NOMO-1 (cell line): Measurements from ENCODE around the gene CDCP1.
"Not testable (repeated sequence)": the region's sequence is repeated elsewhere in the genome, so short reads cannot be mapped to it uniquely, and the experiment has no call there.

Source experiments
- DNase-seq, 2 experiments: peaks; one replicate each; lab custom pipeline; 2025; ENCODE audit not compliant: unreplicated experiment in 2 of 2; lab: John Stamatoyannopoulos, UW

Gene CDCP1

DNA sequence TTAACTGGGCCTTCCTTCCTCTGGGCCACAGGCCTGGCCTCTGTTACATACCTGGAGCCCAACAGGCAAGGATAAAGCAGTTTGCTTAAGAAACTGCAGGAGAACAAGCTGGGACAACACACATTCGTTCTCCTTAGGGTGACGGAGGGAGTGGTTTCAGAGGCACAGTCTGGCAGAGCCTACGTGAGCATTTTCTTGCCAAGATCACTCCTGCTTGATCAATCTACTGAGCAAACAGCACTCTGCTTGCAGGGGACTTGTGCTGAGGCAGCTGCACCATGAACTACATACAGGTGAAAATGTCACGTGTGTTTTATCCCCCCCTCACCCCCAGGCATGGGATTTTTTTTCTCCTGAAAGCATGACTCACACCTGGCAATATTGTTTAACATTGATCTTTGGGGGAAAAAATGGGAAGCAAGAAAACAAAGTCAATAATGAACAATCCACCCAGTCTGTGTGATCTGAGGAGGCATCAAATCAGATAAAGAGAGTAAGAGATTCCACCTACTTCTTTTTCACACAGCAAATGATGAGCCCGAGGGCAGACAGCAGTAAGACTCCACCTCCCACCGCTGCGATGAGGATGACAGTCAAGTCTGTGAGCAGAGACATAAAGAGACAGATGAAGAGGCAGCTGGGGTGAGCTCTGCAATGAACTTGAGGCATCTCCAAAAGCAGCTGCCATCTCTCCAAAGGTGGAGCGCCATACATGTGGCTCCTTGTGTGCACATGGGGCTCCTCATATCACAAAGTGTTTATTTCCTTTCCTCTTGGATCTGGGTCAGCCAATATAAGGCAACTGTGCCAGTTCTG, 57.4 kb downstream of the CDCP1 start:
- DNase-seq, result no peak

DNA sequence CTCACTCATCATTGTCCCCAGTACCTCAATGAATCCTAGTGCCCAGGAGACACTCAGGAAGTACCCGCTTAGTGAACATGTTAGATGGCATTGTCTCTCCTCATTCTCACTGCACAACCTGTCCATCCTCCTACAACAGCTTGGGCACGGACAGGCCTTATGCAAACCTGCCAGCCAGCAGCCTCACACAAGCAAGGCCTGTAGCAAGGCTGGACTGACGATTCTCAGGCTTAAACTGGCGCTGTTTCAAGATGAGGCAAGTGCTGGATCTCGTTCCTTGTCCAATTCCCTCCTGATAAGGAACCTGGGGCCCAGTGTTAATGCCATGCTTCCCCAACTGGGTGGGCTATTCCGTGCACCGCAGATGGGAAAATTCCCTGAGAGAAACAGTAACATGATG, 59.0 kb downstream of the CDCP1 start:
- no peak for DNase-seq

DNA sequence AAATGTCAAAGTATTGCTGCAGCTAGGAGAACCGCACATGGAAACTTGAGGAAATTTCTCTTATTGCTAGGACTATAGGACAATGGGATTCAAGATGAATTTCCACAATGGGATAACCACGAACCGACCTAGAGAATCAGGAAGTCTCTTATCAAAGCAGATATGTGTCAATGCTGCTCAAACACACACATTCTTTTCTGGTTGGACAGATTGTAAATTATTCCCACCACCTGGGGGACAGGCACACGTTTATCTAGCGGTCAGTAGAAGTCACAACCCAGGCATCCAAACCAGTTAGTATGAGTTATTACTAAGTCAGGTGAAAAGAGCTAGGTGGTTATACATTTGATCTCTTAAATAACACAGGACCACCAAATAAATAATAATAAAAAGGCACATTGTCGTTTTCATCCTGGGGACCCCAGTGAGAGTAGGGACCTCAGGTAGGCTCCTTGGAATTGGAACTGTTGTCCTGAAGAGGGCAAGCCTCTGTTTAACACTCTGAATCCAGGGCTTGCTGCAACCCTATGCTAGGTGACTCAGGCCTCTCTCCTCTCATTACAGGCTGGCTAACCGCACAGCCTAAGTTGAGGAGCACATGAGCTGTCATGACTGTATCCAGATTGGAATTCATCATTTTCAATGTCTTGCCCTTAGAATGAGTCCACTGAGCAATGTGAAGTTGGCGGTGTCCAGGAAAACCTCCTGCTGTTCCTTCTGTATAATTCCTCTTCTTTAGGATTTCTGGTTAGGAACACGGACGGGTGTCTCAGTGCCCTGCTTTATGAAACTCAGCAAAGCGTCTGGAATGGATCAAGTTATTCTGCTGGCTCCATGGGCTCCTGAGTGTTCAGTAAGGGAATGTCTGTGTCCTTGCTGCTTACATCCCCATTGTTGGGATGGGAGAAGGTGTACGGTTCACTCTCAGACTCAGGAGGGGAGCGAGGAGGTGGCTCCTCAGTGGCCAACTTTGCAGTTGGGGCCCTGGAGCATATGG, 61.1 kb downstream of the CDCP1 start:
- DNase-seq, result no peak

DNA sequence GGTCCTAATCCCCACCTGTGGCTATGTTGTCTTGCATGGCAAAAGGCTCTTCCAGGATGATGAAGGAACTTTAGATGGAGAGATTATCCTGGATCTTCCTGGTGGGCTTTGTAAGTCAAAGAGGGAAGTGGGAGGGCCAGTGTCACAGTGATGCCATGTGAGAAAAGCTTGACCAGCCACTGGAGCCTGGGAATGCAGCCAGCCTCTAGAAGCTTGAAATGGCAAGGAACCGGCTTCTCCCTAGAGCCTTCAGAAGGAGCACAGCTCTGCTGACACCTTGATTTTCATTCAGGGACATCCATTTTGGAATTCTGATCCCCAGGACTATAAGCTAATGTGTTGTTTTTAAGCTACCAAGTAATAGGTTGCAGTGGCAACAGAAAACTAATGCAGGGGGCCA, 61.8 kb downstream of the CDCP1 start:
- no peak for DNase-seq

DNA sequence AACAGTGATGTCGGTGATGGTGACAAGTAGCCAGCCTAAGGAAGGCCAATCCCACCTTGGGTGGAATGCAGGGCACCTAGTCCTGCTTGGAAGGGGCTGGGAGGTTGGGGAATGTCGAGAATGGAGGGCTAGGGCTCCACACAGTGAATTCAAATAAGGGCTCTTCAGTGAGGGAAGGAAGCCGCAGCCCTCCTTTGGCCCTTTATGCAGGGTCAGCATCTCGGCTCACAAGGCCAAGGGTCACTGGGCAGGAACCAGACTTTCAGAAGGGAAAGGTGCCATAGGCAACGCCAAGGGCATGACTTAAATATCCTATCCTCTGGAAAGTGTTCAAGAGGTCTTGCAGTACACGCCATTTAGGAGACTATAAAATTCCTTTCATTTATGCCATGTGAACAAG, 63.2 kb downstream of the CDCP1 start:
- no peak for DNase-seq

DNA sequence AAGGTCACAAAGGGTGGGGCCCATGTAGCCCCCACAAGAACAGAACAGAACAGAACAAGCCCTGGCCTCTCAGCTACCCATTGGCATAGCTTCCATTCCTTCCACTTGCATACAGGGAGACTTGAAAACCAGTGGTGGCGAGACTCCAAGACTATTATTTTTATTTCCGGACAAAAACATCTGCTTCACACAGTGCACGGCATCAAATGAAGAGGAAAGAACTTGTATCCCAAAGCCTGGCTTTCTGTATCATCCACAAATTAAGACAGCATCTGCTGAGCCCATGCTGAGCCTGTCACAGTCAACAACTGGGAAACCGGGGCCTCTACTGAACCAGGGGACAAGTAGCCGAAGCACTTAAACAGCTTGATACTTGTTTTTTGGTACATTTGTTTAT, 64.0 kb downstream of the CDCP1 start:
- no peak for DNase-seq

DNA sequence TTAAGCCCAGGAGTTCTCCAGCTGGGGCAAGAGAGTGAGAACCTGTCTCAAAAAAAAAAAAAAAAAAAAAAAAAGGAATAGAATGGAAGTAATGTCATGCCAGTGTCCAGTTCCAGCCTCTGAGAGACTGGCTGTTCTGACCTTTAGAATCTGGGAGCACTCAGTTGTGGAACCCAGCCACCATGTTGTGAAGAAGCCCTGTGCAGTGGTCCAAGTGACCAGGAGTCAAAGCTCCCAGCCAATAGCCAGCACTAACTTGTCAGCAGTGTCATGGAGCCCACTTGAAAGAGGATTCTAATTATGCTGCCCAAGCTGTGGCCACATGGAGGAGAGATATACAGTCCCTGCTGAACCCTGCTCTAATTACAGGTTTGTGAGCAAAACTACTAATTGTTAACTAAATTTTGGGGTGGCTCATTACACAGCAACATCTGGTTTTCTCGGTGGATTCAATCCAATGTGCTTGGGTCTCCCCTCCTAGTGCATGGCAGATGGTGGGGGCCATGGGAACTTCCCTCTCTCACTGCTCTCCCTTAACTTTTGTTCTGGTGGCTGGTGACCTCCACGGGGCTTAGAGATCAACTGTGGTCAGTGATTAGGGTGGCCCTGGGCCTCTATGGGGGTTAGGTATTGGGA, 64.6 kb downstream of the CDCP1 start:
- no peak for DNase-seq

DNA sequence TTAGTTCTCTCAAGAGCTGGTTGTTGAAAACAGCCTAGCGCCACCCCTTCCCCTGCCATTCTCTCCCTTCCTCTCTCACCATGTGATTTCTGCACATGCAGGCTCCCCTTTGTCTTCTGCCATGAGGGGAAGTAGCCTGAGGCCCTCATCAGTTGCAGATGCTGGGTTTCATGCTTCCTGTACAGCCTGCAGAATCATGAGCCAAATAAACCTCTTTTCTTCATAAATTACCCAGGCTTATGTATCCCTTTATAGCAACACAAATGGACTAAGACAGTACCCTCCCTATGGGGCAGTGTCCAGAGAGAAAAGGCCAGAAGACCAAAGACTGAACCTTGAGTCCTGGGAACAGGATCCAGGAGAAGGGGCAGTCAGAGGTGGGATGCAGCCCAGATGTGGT, 65.4 kb downstream of the CDCP1 start:
- DNase-seq, result no peak

DNA sequence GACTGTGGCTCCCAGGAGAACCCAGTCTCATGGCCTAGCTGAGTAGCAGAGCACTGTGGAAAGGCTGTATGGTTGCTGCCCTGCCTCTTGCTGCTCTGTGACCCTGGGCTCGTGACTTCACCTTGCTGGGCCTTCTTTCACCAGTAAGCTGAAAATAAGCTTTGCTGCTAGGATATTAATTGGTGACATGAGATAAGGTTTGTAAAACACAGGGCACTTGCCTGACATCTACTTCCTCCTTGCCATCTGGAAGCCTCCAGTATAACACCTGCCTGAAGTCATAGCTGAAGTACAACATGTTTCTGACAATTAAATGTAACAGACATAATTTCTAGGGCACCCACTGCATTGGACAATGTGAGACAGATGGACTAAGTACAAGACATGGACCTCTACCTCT, 66.5 kb downstream of the CDCP1 start:
- DNase-seq, result peak in 1 of 2 experiments; percentile 6

DNA sequence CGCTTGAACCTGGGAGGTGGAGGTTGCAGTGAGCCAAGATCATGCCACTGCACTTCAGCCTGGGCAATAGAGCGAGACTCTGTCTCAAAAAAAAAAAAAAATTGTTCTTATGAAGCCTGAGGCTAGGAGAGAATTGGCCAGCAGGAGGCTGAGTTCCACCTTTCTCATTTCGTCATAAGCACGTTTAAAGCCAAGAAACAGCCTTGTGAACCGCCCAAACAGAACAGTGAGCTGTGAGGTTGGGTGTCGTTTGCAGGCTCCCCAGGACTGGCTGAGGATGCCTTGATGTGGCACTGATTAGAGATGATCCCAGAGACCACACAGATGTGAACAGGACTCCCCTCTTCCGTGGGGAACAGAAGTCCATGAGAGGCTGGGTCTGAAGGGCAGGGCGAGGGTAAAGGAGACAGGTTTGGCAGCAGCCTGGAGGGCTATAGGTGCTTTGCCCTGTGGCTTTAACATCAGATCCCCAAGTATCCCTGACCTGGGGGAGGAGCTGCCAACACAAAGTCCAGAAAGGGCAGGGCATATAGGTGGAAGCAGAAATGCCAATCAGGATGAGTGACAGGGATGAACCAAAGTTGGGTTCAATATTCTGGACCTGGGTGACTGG, 67.2 kb downstream of the CDCP1 start:
- DNase-seq, result no peak

DNA sequence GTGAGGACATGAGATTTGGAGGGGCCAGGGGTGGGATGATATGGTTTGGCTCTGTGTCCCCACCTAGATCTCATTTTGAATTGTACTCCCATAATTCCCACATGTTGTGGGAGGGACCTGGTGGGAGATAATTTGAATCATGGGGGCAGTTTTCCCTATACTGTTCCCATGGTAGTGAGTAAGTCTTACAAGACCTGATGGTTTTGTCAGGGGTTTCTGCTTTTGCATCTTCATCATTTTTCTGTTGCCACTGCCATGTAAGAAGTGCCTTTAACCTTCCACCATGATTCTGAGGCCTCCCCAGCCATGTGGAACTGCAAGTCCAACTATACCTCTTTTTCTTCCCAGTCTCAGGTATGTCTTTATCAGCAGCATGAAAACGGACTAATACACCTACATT, 67.9 kb downstream of the CDCP1 start:
- DNase-seq, result not testable (repeated sequence)

DNA sequence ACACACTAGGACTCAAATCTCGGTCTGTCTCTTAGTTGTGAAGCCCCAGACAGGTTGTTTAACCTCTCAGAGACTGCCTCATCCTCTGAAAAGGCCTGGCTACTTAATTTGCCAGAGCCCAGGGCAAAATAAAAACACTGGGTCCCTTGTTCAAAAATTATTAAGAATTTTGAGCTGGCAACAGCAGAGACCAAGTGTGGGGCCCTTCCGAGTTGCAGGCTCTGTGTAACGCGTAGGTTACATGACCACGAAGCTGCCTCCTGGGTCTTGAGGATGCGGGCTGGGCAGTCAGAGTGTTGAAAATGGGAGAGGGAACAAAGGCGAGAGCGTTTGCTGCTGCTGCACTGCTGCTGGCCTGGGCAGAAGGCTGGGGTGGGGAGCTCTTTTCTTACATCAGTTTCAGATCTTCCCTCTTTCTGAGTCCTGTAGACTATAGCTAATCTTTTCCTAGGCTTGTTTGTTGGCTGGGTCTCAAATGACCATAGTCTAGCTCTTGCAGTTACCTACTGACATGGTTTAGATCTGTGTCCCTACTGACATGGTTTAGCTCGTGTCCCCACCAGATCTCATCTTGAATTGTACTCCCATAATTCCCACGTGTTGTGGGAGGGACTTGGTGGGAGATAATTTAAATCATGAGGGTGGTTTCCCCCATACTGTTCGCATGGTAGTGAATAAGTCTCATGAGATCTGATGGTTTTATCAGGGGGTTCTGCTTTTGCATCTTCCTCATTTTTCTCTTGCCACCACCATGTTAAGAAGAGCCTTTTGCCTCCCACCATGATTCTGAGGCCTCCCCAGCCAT, 70.2 kb downstream of the CDCP1 start:
- DNase-seq, result no peak

DNA sequence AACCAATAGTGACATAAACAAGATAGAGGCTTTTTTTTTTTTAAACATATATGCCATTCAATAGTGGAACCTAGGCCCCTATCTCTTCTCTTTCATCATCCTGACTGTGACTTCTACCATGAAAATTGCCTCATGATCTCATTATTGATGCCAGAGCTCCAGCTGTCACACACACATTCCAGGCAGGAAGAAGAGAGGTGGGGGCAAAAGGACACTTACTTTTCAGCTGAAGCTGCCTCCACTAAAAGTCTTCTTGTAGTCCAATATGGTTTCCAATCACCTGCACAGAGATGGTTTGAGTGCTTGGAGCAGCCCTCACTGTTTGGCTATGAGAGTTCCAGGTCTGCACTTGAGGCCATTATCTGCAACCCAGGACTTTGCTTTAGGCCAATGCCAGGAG, 75.1 kb downstream of the CDCP1 start:
- no peak for DNase-seq

DNA sequence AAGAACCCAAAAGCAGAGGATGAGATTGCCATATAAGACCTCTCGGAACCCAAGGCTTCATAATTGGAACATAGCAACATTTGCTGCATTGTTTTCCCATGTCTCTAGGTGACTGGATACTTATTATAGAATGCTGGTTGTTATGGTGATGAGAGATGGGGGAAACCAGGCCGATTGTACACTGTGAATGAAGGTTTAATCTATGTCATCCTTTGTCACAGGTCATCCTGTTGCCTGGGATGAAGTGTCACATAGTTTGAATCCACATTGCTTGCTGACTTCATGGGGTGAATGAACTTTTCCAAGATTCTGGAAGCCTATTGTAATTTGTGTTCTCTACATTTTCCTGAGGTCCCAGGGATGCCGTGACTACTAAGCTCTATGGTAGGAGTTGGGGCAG, 78.2 kb downstream of the CDCP1 start:
- no peak for DNase-seq

DNA sequence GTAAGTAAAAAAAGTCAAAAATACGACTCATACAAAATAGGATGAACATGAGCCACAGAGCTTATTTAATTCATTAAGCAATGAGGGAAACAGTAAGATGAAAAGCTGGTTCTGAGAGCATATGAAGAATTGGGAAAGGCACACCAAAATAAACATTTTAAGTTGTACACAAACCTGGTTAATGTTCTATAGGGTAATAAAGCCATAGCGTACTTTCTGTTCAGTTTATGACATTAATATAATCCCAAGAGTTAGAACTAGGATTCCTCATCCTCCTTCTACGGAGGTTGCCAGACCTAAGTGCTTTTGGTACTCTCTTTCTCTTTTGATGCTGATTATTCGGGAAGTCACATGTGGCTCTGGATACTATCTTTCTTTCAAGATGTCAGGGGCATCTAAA, 78.7 kb downstream of the CDCP1 start:
- DNase-seq, result no peak

DNA sequence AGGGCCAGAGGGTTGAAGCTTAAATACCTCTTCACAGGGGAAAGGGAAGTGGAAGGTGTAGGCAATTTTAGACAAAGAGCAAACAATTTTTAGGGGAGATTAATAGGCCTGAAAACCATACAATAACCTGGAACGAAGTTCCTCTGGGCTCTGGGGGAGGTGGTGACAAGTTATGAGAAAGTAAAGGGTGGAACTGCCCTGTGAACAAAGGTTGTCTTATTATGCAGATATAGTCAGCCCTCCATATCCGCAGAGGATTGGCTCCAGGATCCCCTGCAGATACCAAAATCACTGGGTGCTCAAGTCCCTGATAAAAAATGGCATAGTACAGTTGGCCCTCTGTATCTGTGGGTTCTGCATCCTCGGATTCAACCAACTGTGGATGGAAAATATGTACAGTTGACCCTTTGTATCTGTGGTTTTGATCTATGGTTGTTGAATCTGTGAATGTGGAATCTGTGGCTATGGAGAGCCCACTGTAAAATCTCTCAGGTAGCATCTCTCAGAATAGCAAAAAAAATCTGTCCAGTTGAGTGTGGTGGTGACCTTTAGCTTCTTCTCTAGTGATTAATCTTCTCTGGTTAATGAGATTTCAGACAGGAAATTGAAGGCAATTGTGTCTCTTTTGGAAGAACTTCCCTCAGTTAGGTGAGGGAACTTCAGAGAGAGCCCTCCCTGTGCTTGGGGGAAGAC, 79.9 kb downstream of the CDCP1 start:
- DNase-seq, result no peak

DNA sequence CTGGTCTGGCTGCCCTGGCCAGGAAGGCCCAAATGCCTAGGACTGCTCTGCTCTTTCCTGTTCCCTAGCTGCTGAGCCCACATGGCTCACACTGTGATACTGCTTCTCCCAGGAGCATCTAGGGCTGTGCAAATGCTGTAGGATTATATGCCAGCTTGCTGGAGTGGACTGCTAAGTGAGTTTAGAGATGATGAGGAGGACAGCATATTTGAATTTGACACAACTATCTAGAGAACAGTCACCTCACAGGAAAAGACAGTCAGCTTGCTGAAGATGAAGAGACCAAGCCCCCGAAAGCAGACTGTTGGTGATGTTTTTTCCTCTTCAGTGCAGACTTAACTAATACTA, 80.8 kb downstream of the CDCP1 start:
- DNase-seq, result no peak

DNA sequence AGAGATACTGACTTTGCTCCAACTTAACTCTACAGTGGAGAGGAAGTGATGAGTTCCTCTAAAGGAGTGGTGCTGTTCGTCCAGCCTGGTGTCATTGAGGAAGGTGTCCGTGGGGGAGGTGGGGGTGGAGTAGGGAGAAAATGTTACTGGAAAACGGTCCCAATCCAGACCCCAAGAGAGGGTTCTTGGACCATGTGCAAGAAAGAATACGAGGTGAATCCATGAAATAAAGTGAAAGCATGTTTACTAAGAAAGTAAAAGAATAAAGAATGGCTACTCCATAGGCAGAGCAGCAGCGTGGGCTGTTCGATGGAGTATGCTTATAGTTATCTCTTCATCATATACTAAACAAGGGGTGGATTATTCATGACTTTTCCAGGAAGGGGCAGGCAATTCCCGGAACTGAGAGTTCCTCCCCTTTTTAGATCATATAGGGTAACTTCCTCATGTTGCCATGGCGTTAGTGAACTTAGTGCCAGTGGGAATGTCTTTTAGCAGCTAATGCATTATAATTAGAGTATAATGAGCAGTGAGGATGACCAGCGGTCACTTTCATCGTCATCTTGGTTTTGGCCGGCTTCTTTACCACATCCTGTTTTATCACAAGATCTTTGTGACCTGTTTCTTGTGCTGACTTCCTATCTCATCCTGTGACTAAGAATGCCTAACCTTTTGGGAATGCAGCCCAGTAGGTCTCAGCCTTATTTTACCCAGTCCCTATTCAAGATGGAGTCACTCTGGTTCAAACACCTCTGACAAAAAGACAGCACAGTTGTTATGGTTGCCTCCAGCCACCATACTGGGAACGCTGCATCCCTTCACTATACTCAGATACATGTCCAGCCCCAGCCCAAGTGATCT, 81.4 kb downstream of the CDCP1 start:
- peak in 1 of 2 experiments; percentile 46 for DNase-seq

DNA sequence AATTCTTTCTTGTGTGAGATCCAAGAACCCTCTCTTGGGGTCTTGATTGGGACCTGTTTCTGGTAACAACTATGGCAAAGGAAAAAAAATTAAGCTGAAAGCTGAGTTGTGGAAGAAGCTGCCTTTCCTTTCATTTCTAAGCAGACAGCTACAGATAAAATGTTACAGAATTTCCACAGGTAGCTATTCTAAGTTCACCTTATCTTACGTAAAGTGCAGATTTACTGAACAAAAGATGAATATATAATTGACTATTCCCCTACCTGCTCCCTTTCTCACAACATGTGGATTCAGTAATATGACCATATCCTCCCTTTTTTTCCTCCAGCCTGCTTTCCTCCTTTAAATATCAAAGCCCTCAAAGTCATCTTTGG, 83.5 kb downstream of the CDCP1 start:
- DNase-seq, result no peak
